ENCODE data around the gene DZIP1. TPM values are rescaled to one million over a fixed set of nuclear protein-coding genes. Genes with fewer than 3 reads are reported as not detected.

Gene DZIP1
- total RNA-seq, 1 experiment from 2014 or later = 10.9 TPM

GRCh38 chr13:95623141-95623540 lies 21.4 kb downstream of the DZIP1 start:
- Histone ChIP-seq H3K9me3 (peaks cover 5% of the 10 kb centered on the region), H3K4me3 (no peak overlapping the region), H3K27me3 (no peaks in the 10 kb centered on the region), H3K36me3 (peaks cover 88% of the 10 kb centered on the region)
- no peak for DNase-seq

GRCh38 chr13:95620825-95621498 lies 23.5 kb downstream of the DZIP1 start:
- Histone ChIP-seq H3K27me3 (no peaks in the 10 kb centered on the region), H3K4me3 (no peak overlapping the region), H3K9me3 (no peaks in the 10 kb centered on the region), H3K36me3 (peaks cover 77% of the 10 kb centered on the region)
- no peak for DNase-seq

- H3K4me3 ChIP-seq = no peak overlapping the region
- H3K36me3 ChIP-seq = peaks cover 77% of the 10 kb centered on the region
- H3K27me3 ChIP-seq = no peaks in the 10 kb centered on the region
- no peak for DNase-seq
- no peaks in the 10 kb centered on the region for H3K9me3 ChIP-seq
Measured at GRCh38 chr13:95620030-95620824, 24.3 kb downstream of the DZIP1 start.

DNA sequence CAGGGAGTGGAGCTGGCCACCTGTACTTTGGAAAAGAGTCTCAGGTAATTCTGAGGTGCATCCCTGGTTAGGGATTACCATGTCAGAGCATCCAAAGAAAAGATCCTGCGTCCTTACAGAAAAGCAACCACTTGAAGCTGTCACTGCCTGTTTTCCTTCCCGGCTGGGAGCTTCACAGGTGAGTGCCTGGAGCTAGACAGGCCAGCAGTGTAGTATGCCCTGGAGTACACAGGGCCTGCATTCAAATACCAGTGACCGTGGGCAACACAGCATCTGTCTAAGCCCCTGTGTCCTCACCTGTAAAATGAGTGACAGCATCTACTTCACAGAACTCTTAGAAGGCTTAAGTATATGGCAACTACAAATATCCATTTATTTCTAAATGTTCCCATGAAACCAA lies 29.0 kb downstream of the DZIP1 start:
- no peak for DNase-seq
- H3K9me3 ChIP-seq = no peaks in the 10 kb centered on the region
- peaks cover 56% of the 10 kb centered on the region for H3K36me3 ChIP-seq

GRCh38 chr13:95614641-95615245 lies 29.8 kb downstream of the DZIP1 start:
- Histone ChIP-seq H3K4me3 (no peak overlapping the region), H3K36me3 (peaks cover 52% of the 10 kb centered on the region), H3K9me3 (no peaks in the 10 kb centered on the region), H3K27me3 (no peaks in the 10 kb centered on the region)
- DNase-seq = no peak

More for the DNA sequence above, 29.0 kb downstream of the DZIP1 start:
- H3K27me3 ChIP-seq = no peaks in the 10 kb centered on the region
- no peak overlapping the region for H3K4me3 ChIP-seq

- no peak for DNase-seq
- Histone ChIP-seq H3K36me3 (peaks cover 60% of the 10 kb centered on the region), H3K27me3 (no peaks in the 10 kb centered on the region), H3K4me3 (no peak overlapping the region), H3K9me3 (no peaks in the 10 kb centered on the region)
Measured at GRCh38 chr13:95608640-95609323, 35.7 kb downstream of the DZIP1 start.

DNA sequence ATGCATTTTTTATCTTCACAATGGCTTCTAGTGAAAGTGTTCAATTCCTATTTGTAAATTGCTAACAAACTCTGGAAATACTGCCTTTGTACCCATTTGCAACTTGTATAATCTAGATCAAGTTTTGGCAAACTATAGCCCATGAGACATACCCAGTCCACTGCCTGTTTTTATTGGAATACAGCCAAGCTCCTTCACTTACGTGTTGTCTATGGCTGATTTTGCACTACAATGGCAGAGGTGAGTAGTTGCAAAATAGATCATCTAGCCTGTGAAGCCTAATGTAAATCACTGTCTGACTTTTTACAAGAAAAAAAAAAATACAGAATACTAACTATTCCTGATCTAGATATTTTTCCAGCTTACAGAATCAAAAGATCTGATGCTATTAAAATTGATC lies 37.1 kb downstream of the DZIP1 start:
- no peak overlapping the region for H3K4me3 ChIP-seq
- H3K27me3 ChIP-seq = no peaks in the 10 kb centered on the region
- H3K36me3 ChIP-seq = peaks cover 60% of the 10 kb centered on the region
- H3K9me3 ChIP-seq = no peaks in the 10 kb centered on the region
- peak; percentile 23 for DNase-seq

GRCh38 chr13:95605448-95606125 lies 38.9 kb downstream of the DZIP1 start:
- DNase-seq = no peak
- Histone ChIP-seq H3K36me3 (peaks cover 53% of the 10 kb centered on the region), H3K27me3 (no peaks in the 10 kb centered on the region), H3K9me3 (no peaks in the 10 kb centered on the region), H3K4me3 (no peak overlapping the region)

- H3K27me3 ChIP-seq = no peaks in the 10 kb centered on the region
- no peak for DNase-seq
- H3K9me3 ChIP-seq = no peaks in the 10 kb centered on the region
- H3K36me3 ChIP-seq = peaks cover 50% of the 10 kb centered on the region
- no peak overlapping the region for H3K4me3 ChIP-seq
Measured at GRCh38 chr13:95604556-95604915, 40.0 kb downstream of the DZIP1 start.

DNA sequence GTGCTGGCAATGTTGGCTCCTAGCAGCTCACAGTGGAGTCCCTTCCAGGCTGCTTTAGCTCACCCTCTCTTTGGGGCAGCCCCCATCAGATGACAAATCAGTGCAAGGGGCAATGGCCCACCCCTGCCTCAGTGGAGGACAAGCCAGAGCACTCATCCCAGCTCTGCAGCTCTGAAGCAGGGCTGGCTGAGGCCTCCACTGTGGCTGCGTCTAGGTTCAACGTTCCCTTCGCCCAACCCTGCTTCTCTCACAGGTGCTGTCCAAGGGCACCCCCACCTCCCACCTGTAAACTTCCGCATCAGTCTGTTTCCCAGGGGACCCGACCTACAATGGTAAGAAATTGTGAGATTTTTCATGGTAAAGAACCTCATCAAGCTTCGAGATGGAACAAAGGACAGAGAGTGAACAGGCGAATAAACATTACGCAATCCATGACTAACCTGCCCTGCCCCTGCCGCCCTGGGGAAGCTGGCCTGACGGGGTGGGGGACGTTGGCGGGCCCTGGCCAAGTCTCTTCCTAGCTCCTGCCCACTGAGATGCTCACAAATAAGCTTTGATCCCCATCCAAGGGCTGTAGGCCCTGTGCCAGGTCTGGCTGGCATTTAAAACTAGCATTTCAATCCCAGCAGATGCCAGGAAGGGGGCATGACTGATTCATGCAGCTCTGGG lies 40.5 kb downstream of the DZIP1 start:
- DNase-seq = peak; percentile 63
- Histone ChIP-seq H3K9me3 (no peaks in the 10 kb centered on the region), H3K36me3 (peaks cover 54% of the 10 kb centered on the region), H3K4me3 (no peak overlapping the region), H3K27me3 (no peaks in the 10 kb centered on the region)

DNA sequence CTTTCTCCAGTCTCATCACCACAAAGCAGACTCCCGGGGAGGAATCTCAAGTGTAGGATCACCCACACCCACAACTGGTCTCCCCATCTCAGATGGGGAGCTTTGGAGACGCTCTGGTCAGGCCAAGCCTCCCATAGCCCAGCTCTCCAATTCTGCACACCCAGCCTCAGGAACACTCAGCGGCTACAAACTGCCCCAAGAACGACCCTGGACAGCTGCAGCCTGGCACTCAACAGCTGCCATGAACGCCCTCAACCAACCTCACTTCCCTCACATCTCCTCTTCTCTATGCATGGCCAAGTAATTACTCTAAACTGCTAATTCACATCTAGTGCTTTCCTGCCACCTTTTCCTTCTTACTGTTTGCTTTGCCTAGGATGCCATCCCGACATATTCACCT lies 42.6 kb downstream of the DZIP1 start:
- no peaks in the 10 kb centered on the region for H3K9me3 ChIP-seq
- no peak overlapping the region for H3K4me3 ChIP-seq
- no peak for DNase-seq
- no peaks in the 10 kb centered on the region for H3K27me3 ChIP-seq
- H3K36me3 ChIP-seq = peaks cover 54% of the 10 kb centered on the region

GRCh38 chr13:95601216-95601615 lies 43.3 kb downstream of the DZIP1 start:
- no peak overlapping the region for H3K4me3 ChIP-seq
- H3K27me3 ChIP-seq = no peaks in the 10 kb centered on the region
- DNase-seq = no peak
- no peaks in the 10 kb centered on the region for H3K9me3 ChIP-seq
- peaks cover 49% of the 10 kb centered on the region for H3K36me3 ChIP-seq

- no peaks in the 10 kb centered on the region for H3K9me3 ChIP-seq
- no peaks in the 10 kb centered on the region for H3K27me3 ChIP-seq
- no peak for DNase-seq
- no peak overlapping the region for H3K4me3 ChIP-seq
- H3K36me3 ChIP-seq = peaks cover 46% of the 10 kb centered on the region
Measured at GRCh38 chr13:95596701-95597100, 47.8 kb downstream of the DZIP1 start.

DNA sequence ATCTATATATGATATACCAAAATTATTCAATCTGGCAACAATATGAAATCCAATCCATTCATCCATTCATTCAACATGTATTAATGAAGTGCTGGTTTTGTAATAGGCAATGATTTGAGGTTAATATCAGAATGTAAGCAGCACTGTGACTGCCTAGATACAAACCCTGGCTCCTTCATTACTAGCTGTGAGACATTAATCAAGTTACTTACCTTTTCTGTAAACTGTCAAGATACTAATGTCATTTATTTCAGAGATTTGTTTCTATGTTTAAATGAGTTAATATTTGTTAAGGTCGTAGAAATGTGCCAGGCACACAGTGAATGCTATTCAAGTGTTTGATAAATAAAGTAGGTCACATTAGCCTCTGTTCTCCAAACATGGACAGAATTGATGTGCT lies 51.0 kb downstream of the DZIP1 start:
- Histone ChIP-seq H3K36me3 (peaks cover 57% of the 10 kb centered on the region), H3K4me3 (no peak overlapping the region), H3K9me3 (no peaks in the 10 kb centered on the region), H3K27me3 (no peaks in the 10 kb centered on the region)
- DNase-seq = no peak

- DNase-seq = no peak
- peaks cover 72% of the 10 kb centered on the region for H3K36me3 ChIP-seq
- no peak overlapping the region for H3K4me3 ChIP-seq
Measured at GRCh38 chr13:95588721-95589120, 55.8 kb downstream of the DZIP1 start.

GRCh38 chr13:95588134-95588533 lies 56.4 kb downstream of the DZIP1 start:
- Histone ChIP-seq H3K9me3 (no peaks in the 10 kb centered on the region), H3K27me3 (no peaks in the 10 kb centered on the region), H3K36me3 (peaks cover 72% of the 10 kb centered on the region), H3K4me3 (no peak overlapping the region)
- no peak for DNase-seq

More at GRCh38 chr13:95588721-95589120, 55.8 kb downstream of the DZIP1 start:
- H3K9me3 ChIP-seq = no peaks in the 10 kb centered on the region
- H3K27me3 ChIP-seq = no peaks in the 10 kb centered on the region

Data from MG63 (cell line).